A673 (cell line): ENCODE results near the gene SLC25A21.

ENCODE experiments used
- EZH2 ChIP-seq: fragments of 200-600 bp; sonication (generic); IDR thresholded peaks from 2 replicates; pipeline ENCODE4 v1.6.1; 2017; ENCODE audit warnings: borderline replicate concordance, low read depth, mild to moderate bottlenecking, mixed read lengths, antibody characterized with exemption, low read length; ENCODE audit not compliant: poor library complexity, severe bottlenecking
- TF ChIP-seq, protein P1 (sequence below): fragments of 300-800, 200-600 bp; sonication (generic); conservative IDR thresholded peaks from 2 replicates; pipeline ENCODE4 v1.5.1; 2017; ENCODE audit warnings: low read depth, mild to moderate bottlenecking, antibody characterized with exemption, low read length, moderate library complexity, mixed read lengths

DNA sequence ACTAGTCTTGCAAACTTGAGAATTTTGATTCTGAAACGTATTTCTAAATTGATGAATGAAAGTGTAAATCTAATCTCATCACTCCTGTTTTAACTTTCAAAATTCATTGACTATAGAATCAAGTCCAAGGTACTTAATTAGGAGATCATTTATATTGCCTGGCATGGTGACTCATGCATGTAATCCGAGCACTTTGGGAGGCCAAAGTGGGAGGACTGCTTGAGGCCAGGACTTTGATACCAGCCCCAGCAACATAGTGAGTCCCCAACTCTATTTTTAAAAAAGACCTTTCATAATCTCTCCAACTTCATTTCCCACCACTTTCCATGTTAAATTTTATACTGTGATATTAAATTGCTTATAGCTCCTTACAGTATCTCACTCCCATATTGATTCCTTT lies 22.3 kb upstream of the SLC25A21 start:
- TF ChIP-seq, protein P1, sequence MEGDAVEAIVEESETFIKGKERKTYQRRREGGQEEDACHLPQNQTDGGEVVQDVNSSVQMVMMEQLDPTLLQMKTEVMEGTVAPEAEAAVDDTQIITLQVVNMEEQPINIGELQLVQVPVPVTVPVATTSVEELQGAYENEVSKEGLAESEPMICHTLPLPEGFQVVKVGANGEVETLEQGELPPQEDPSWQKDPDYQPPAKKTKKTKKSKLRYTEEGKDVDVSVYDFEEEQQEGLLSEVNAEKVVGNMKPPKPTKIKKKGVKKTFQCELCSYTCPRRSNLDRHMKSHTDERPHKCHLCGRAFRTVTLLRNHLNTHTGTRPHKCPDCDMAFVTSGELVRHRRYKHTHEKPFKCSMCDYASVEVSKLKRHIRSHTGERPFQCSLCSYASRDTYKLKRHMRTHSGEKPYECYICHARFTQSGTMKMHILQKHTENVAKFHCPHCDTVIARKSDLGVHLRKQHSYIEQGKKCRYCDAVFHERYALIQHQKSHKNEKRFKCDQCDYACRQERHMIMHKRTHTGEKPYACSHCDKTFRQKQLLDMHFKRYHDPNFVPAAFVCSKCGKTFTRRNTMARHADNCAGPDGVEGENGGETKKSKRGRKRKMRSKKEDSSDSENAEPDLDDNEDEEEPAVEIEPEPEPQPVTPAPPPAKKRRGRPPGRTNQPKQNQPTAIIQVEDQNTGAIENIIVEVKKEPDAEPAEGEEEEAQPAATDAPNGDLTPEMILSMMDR, result no peak
- TF ChIP-seq EZH2, result no peak
